ENCODE results near the gene UMOD. TPM values are rescaled to one million over a fixed set of nuclear protein-coding genes. Genes with fewer than 3 reads are reported as not detected.

UMOD gene
- total RNA-seq, 6 experiments from 2014 or later = not detected

GRCh38 chr16:20311548-20311947 is 41.0 kb downstream of the UMOD start:
- no peak for TF ChIP-seq CTCF (IDR thresholded peaks at IDR 0.05)
- DNase-seq = no peak
- no peak overlapping the region for H3K27ac Mint-ChIP-seq
- H3K36me3 Mint-ChIP-seq (ENCODE audit: low read depth) = no peaks in the 10 kb centered on the region
- H3K9me3 Mint-ChIP-seq = peaks cover 45% of the 10 kb centered on the region
- no peak overlapping the region for H3K4me3 Mint-ChIP-seq
- no peaks in the 10 kb centered on the region for H3K27me3 Mint-ChIP-seq (ENCODE audit: insufficient read depth)
- no peaks in the 10 kb centered on the region for H3K4me1 Mint-ChIP-seq (ENCODE audit: low read depth)

DNA sequence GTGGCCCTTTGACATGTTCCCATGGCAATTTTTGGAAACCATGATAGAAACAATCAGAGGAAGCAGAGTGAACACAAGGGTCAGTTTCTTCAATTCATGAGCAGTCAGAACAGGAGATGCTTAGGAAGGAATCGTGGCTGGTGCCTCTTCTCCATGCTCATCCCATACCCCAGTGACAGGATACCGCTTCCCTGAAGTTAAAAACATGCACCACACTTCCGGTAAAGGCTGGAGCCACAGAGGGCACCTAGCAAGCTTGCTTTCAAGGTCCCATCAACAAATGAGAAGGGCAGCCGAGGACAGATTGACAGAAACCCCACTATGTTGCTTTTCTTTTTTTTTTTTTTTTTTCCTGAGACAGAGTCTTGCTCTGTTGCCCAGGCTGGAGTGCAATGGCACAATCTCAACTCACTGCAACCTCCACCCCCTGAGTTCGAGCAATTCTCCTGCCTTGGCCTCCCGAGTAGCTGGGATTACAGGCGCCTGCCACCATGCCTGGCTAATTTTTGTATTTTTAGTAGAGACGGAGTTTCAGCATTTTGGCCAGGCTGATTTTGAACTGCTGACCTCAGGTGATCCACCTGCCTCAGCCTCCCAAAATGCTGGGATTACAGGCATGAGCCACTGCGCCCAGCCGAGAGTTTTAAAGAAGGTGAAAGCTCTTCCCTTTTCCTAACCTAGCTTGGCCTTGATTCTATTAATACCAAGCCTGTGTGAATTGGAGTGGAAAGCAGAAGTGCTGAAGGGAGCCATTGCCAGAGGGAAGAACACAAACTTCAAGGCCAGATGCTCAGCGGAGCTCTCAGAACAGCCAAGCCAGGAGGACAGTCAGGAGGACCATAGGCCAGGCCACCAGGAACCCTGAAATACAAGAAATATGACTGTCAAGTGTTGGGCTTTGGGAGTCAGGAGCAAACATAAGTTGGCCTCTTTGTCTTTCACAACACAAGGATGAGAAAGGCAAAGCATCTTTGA is 41.8 kb downstream of the UMOD start:
- Mint-ChIP-seq H3K9me3 (peaks cover 50% of the 10 kb centered on the region), H3K27me3 (ENCODE audit: insufficient read depth) (no peaks in the 10 kb centered on the region), H3K4me1 (ENCODE audit: low read depth) (no peaks in the 10 kb centered on the region), H3K4me3 (no peak overlapping the region), H3K27ac (no peak overlapping the region), H3K36me3 (ENCODE audit: low read depth) (no peaks in the 10 kb centered on the region)
- DNase-seq = no peak
- no peak for TF ChIP-seq CTCF (IDR thresholded peaks at IDR 0.05)

DNA sequence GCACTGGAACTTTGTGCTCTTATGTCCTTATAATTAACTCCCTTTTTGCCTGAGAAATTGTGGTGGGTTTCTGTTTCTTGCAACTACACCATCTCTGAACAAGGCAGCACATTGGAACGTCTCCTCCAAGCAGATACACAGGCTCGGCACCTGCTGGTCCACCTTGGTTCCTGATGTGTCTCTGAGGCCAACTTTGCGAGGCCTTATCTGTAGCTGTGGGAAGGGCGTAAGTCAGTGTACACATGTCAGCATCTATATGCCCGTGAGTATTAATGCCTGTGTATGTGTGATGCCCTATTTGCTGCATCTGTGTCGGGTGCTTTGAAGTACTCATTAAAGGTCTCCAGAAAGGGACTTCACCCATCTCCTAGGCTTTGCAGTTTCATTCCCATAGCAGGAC is 42.7 kb downstream of the UMOD start:
- Mint-ChIP-seq H3K4me1 (ENCODE audit: low read depth) (no peaks in the 10 kb centered on the region), H3K27ac (no peak overlapping the region), H3K36me3 (ENCODE audit: low read depth) (no peaks in the 10 kb centered on the region), H3K4me3 (no peak overlapping the region), H3K9me3 (peaks cover 56% of the 10 kb centered on the region), H3K27me3 (ENCODE audit: insufficient read depth) (no peaks in the 10 kb centered on the region)
- no peak for DNase-seq
- no peak for TF ChIP-seq CTCF (IDR thresholded peaks at IDR 0.05)

GRCh38 chr16:20308801-20309590 is 43.5 kb downstream of the UMOD start:
- Mint-ChIP-seq H3K36me3 (ENCODE audit: low read depth) (no peaks in the 10 kb centered on the region), H3K4me1 (ENCODE audit: low read depth) (no peaks in the 10 kb centered on the region), H3K27ac (no peak overlapping the region), H3K27me3 (ENCODE audit: insufficient read depth) (no peaks in the 10 kb centered on the region), H3K9me3 (peaks cover 51% of the 10 kb centered on the region), H3K4me3 (no peak overlapping the region)
- DNase-seq = no peak
- TF ChIP-seq CTCF (IDR thresholded peaks at IDR 0.05) = no peak

DNA sequence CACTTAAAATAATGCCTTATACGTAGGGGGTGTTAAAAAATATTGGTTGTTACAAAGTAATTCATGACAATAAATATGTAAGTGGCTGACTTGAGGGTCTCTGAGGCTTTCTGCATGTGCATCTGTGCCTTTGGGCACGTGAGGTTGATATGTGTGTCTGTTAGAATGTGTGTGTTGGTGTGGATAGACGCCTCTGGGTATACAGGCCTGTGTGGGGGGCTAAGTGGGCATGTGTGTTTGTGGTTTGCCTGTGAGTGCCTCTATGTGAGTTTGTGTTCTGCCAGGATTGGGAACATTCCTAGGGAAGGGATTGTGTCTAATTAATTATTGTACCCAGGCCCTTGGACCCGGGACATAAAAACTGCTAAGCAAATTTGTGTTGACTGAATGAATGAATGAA is 44.2 kb downstream of the UMOD start:
- H3K36me3 Mint-ChIP-seq (ENCODE audit: low read depth) = no peaks in the 10 kb centered on the region
- no peak for DNase-seq
- no peak overlapping the region for H3K4me3 Mint-ChIP-seq
- peaks cover 45% of the 10 kb centered on the region for H3K9me3 Mint-ChIP-seq
- no peak overlapping the region for H3K27ac Mint-ChIP-seq
- TF ChIP-seq CTCF (IDR thresholded peaks at IDR 0.05) = no peak
- H3K4me1 Mint-ChIP-seq (ENCODE audit: low read depth) = no peaks in the 10 kb centered on the region
- no peaks in the 10 kb centered on the region for H3K27me3 Mint-ChIP-seq (ENCODE audit: insufficient read depth)
